A673 (cell line): ENCODE results near the gene ARID5B. TPM values are rescaled to one million over a fixed set of nuclear protein-coding genes. Genes with fewer than 3 reads are reported as not detected.
A peak's percentile ranks its signal among the peaks of the same experiment; 100 is the strongest.

Experiments
- BruUV-seq: library from RNA; stranded (reverse); fragments of 400-500 nt; replicated peaks from 2 replicates; lab custom pipeline; 2021; lab: Mats Ljungman, UMichigan
- CTCF ChIA-PET: fragments of 300-600 bp; sonication (Branson Sonifier 250); formaldehyde crosslinking; loops from one replicate; lab custom pipeline; 2022; ENCODE audit warnings: antibody characterized with exemption; lab: Charles Lee
- POLR2A ChIA-PET: fragments of 300-600 bp; sonication (Branson Sonifier 250); formaldehyde crosslinking; loops from one replicate; lab custom pipeline; 2022; ENCODE audit warnings: antibody characterized with exemption; ENCODE audit not compliant: low non-redundant PET; lab: Charles Lee
- DNase-seq: peaks from one replicate; pipeline ENCODE4 v3.0.0-alpha.2; 2015; ENCODE audit warnings: low spot score
- H3K27ac ChIP-seq: fragments of 200-600 bp; sonication (generic); 2 replicates; pipeline ENCODE4 v1.5.1; 2016; ENCODE audit warnings: mixed run types, low read depth, mild to moderate bottlenecking, mixed read lengths, antibody characterized with exemption, low read length; ENCODE audit not compliant: poor library complexity, severe bottlenecking
- H3K27me3 ChIP-seq: fragments of 200-600 bp; sonication (generic); replicated peaks from 2 replicates; pipeline ENCODE4 v1.6.1; 2017; ENCODE audit warnings: mixed run types, low read depth, mild to moderate bottlenecking, mixed read lengths, antibody characterized with exemption, low read length; ENCODE audit not compliant: insufficient read depth, poor library complexity
- H3K36me3 ChIP-seq: fragments of 200-600 bp; sonication (generic); 2 replicates; pipeline ENCODE4 v1.6.1; 2016; ENCODE audit warnings: mixed run types, mild to moderate bottlenecking, mixed read lengths, antibody characterized with exemption, low read length; ENCODE audit not compliant: insufficient read depth, poor library complexity, severe bottlenecking
- H3K4me1 ChIP-seq: fragments of 200-600 bp; sonication (generic); 2 replicates; pipeline ENCODE4 v1.6.1; 2017; ENCODE audit warnings: mixed run types, mild to moderate bottlenecking, mixed read lengths, antibody characterized with exemption, low read length; ENCODE audit not compliant: insufficient read depth, poor library complexity, severe bottlenecking
- H3K4me3 ChIP-seq: fragments of 200-600 bp; sonication (generic); 2 replicates; pipeline ENCODE4 v1.5.1; 2016; ENCODE audit warnings: low read depth, mixed run types, mild to moderate bottlenecking, mixed read lengths, low read length; ENCODE audit not compliant: poor library complexity, severe bottlenecking
- H3K9me3 ChIP-seq: fragments of 200-600 bp; sonication (generic); 2 replicates; pipeline ENCODE4 v1.6.1; 2016; ENCODE audit warnings: mixed run types, low read depth, mild to moderate bottlenecking, mixed read lengths, antibody characterized with exemption, low read length; ENCODE audit not compliant: poor library complexity, severe bottlenecking
- CTCF ChIP-seq: fragments of 300-800, 200-600 bp; sonication (generic); conservative IDR thresholded peaks from 2 replicates; pipeline ENCODE4 v1.5.1; 2017; ENCODE audit warnings: low read depth, mild to moderate bottlenecking, antibody characterized with exemption, low read length, moderate library complexity, mixed read lengths
- EZH2 ChIP-seq: fragments of 200-600 bp; sonication (generic); IDR thresholded peaks from 2 replicates; pipeline ENCODE4 v1.6.1; 2017; ENCODE audit warnings: borderline replicate concordance, low read depth, mild to moderate bottlenecking, mixed read lengths, antibody characterized with exemption, low read length; ENCODE audit not compliant: poor library complexity, severe bottlenecking
- intact Hi-C: fragments of 100-400 bp; cut with micrococcal nuclease; formaldehyde crosslinking; loops from one replicate; pipeline ENCODE4 v1.10.0; 2022; ENCODE audit not compliant: unreplicated experiment
- total RNA-seq: library from RNA; stranded (reverse); gene quantifications from 2 replicates; pipeline ENCODE4 v1.2.3, GENCODE V29; 2021

ARID5B gene
- total RNA-seq, 1 experiment from 2014 or later, result 29.0 TPM

- Histone ChIP-seq H3K27me3 (no peaks in the 10 kb centered on the region), H3K4me3 (no peak overlapping the region), H3K36me3 (peaks cover 35% of the 10 kb centered on the region), H3K4me1 (peaks cover 61% of the 10 kb centered on the region), H3K27ac (no peak overlapping the region), H3K9me3 (no peaks in the 10 kb centered on the region)
- CTCF ChIA-PET, result no interaction called here
- BruUV-seq, result no TSS peak
- intact Hi-C loops, result no loop called here
- TF ChIP-seq EZH2, result no peak
- no peak for TF ChIP-seq CTCF
- POLR2A ChIA-PET, result no interaction called here
- DNase-seq, result no peak
Measured at GRCh38 chr10:62052276-62052675, 150.8 kb downstream of the ARID5B start.

GRCh38 chr10:62053860-62054259 is 152.4 kb downstream of the ARID5B start:
- POLR2A ChIA-PET, result interaction anchor here (0.6 kb wide), 1 partner anchor 1739 kb away, joined by 3 read pairs; no protein-coding TSS in a partner anchor

DNA sequence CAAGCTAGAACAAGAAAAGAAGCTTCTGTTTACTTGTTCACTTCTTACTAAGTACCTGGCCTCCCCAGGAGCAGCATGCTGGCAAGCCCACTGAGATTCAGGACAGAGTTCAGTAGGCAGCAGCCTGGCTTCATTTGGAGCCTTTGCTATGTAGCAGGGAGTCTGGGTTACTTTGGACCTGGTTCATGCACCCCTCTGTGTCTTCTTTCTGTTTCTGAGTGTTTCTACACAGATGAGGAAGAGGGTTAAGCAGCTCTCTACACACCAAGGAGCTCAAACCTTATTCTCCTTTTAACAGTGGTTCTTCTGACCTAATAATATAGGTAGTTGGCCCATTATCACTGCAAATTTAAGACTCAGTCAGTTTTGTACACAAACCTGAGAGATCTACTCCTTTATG is 152.9 kb downstream of the ARID5B start:
- Histone ChIP-seq H3K36me3 (peaks cover 52% of the 10 kb centered on the region), H3K9me3 (no peaks in the 10 kb centered on the region), H3K4me3 (no peak overlapping the region), H3K27ac (peak overlapping the region; percentile 74), H3K27me3 (no peaks in the 10 kb centered on the region), H3K4me1 (peaks cover 65% of the 10 kb centered on the region)
- DNase-seq, result no peak
- CTCF ChIA-PET, result interaction anchor here (0.6 kb wide), 1 partner anchor 152 kb away, joined by 3 read pairs; no protein-coding TSS in a partner anchor
- intact Hi-C loops, result no loop called here
- no TSS peak for BruUV-seq
- POLR2A ChIA-PET, result interaction anchor here (0.6 kb wide), 1 partner anchor 1740 kb away, joined by 3 read pairs; no protein-coding TSS in a partner anchor
- no peak for TF ChIP-seq EZH2
- no peak for TF ChIP-seq CTCF

More at GRCh38 chr10:62053860-62054259, 152.4 kb downstream of the ARID5B start:
- Histone ChIP-seq H3K36me3 (peaks cover 46% of the 10 kb centered on the region), H3K9me3 (no peaks in the 10 kb centered on the region), H3K27ac (peak overlapping the region; percentile 74), H3K4me1 (peaks cover 61% of the 10 kb centered on the region), H3K27me3 (no peaks in the 10 kb centered on the region), H3K4me3 (no peak overlapping the region)
- intact Hi-C loops, result no loop called here
- BruUV-seq, result no TSS peak
- CTCF ChIA-PET, result no interaction called here
- no peak for DNase-seq
- no peak for TF ChIP-seq CTCF
- no peak for TF ChIP-seq EZH2
